HG03575 (cell line): ENCODE data around the gene CUBN.

Experiments used
- ATAC-seq: cut with Tn5 transposase; IDR thresholded peaks from one replicate; pipeline ENCODE4 v1.9.1; 2021; ENCODE audit not compliant: unreplicated experiment, insufficient number of reproducible peaks, low FRiP score; ENCODE audit errors: extremely low read depth

The CUBN gene

GRCh38 chr10:16915300-16915699, 214.3 kb downstream of the CUBN start:
- ATAC-seq: no peak

GRCh38 chr10:16913266-16913665, 216.3 kb downstream of the CUBN start:
- no peak for ATAC-seq

GRCh38 chr10:16910793-16911164, 218.8 kb downstream of the CUBN start:
- no peak for ATAC-seq

- no peak for ATAC-seq
Observed at GRCh38 chr10:16909961-16910792, 219.4 kb downstream of the CUBN start.

- no peak for ATAC-seq
Observed at GRCh38 chr10:16909271-16909767, 220.3 kb downstream of the CUBN start.

- no peak for ATAC-seq
Observed at GRCh38 chr10:16907687-16908086, 221.9 kb downstream of the CUBN start.

GRCh38 chr10:16905320-16905719, 224.3 kb downstream of the CUBN start:
- no peak for ATAC-seq

- ATAC-seq: no peak
Observed at GRCh38 chr10:16904639-16905061, 225.0 kb downstream of the CUBN start.

- no peak for ATAC-seq
Observed at GRCh38 chr10:16904049-16904448, 225.6 kb downstream of the CUBN start.

GRCh38 chr10:16902606-16903005, 227.0 kb downstream of the CUBN start:
- no peak for ATAC-seq

GRCh38 chr10:16901106-16901505, 228.5 kb downstream of the CUBN start:
- ATAC-seq: no peak

GRCh38 chr10:16896993-16897392, 232.6 kb downstream of the CUBN start:
- ATAC-seq: no peak

GRCh38 chr10:16894821-16895220, 234.8 kb downstream of the CUBN start:
- no peak for ATAC-seq

GRCh38 chr10:16893664-16894063, 235.9 kb downstream of the CUBN start:
- no peak for ATAC-seq

- no peak for ATAC-seq
Observed at GRCh38 chr10:16891375-16892313, 238.0 kb downstream of the CUBN start.

- ATAC-seq: no peak
Observed at GRCh38 chr10:16890691-16891090, 238.9 kb downstream of the CUBN start.

GRCh38 chr10:16887565-16887964, 242.0 kb downstream of the CUBN start:
- no peak for ATAC-seq

GRCh38 chr10:16886031-16886430, 243.6 kb downstream of the CUBN start:
- ATAC-seq: no peak

- ATAC-seq: no peak
Observed at GRCh38 chr10:16884497-16884896, 245.1 kb downstream of the CUBN start.

GRCh38 chr10:16883084-16883483, 246.5 kb downstream of the CUBN start:
- ATAC-seq: no peak
